COLO668 (cell line): ENCODE results near the gene ACTR3C.
"Not testable (repeated sequence)": the region's sequence is repeated elsewhere in the genome, so short reads cannot be mapped to it uniquely, and the experiment has no call there.

ENCODE experiments used
- DNase-seq: peaks from one replicate; lab custom pipeline; 2025; ENCODE audit not compliant: unreplicated experiment; lab: John Stamatoyannopoulos, UW

The ACTR3C gene

DNA sequence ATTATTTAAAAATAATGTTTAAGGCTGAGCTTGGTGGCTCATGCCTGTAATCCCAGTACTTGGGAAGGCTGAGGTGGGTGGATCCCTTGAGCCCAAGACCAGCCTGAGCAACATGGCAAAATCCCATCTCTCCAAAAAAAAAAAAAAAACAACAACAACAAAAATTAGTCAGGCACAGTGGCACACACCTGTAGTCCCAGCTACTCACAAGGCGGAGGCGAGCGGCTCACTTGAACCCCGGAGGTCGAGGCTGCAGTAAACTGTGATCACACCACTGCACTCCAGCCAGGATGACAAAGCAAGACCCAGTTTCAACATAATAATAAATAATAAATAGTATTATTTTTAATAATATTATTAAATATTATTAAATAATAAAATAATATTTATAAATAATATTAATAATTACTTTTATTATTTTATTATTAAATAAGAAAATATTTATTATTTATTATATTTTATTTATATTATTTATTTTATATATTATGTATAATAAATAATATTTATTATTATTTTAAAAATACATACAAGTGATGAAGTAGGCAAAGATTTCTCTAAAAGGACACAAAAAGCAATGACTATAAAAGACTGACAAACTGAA, 8.6 kb downstream of the ACTR3C start:
- no peak for DNase-seq

DNA sequence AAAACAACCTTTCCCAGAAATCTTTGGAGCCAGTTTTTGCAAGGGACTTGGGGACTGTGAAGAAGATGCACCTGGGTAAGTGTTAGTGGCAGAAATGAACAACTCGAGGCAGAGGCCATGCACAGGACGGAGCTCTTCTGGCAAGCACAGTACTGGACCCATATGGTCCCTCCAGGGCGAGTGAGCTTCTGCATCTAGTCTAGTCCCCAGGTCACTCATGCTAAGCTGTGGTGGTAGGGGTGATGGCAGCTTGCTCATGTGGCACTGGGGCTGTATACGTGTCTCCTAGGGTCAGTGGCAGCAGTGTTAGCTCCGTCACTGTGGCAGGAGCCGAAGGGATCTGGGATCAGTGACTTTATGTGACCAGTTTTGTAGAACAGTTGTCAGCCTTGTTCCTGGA, 9.5 kb downstream of the ACTR3C start:
- no peak for DNase-seq

DNA sequence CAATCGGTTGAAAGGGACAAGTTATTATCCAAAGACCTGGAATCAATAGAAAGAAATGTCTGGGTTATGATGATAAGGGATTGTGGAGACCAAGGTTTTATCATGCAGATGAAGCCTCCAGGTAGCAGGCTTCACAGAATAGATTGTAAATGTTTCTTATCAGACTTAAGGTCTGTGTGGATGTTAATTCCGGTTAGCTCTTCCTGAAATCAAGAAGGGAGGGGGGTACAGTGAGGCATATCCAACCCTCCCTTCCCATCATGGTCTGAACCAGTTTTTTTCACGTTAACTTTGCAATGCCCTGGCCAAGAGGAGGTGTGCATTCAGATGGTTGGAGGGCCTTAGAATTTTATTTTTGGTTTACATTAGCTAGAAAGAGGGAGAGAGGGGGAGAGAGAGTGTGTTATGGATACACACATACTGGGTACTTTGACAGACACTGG, 10.0 kb downstream of the ACTR3C start:
- DNase-seq: no peak

DNA sequence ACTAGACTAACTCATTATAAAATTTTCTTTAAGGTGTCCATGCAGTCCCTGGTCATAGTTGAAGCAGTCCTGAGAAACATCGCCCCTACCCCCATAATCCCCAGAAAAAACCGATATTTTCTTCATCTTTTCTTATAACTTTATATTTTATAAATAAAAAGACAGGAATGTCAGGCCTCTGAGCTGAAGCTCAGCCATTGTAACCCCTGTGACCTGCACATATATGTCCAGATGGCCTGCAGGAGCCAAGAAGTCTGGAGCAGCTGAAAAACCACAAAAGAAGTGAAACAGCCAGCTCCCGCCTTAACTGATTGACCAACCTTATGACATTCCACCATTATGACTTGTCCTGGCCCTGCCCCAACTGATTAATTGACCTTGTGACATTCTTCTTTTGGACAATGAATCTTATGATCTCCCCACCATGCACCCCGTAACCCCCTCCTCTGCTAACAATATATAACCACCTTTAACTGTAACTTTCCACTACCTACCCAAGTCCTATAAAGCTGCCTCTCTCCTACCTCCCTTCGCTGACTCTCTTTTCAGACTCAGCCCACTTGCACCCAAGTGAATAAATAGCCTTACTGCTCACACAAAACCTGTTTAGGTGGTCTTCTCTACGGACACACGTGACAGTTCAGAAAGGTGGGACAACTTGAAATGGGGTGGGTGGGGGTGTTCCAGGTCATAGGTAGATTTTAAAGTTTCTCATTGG, 10.5 kb downstream of the ACTR3C start:
- DNase-seq: not testable (repeated sequence)

DNA sequence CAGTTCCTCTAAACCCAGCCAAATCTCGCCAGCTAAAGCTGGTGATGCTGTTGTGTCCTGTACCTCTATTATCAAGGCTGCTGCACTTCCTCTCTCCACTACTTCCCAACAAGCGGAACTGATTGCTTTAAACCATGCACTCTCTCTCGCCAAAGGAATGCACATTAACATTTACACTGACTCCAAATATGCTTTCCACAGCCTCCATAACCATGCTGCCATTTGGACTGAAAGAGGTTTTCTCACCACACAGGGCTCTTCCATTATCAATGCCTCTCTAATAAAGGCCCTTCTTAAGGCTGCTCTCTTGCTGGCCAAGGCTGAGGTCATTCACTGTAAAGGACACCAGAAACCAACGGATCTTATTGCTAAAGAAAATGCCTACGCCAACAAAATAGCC, 11.6 kb downstream of the ACTR3C start:
- no peak for DNase-seq

DNA sequence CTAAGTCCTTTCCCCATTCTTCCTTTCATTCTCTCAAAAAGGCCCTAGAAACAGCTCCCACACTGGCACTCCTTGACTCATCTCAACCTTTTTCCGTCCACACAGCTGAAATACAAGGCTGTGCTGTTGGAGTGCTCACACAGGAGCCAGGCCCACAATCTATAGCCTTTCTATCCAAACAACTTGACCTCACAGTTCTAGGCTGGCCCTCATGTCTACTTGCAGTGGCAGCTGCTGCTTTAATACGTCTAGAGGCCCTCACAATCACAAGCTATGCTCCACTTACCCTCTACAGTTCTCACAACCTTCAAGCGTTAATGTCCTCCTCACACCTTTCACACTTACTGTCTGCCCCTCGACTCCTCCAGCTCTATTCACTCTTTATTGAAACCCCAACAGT, 12.2 kb downstream of the ACTR3C start:
- no peak for DNase-seq

DNA sequence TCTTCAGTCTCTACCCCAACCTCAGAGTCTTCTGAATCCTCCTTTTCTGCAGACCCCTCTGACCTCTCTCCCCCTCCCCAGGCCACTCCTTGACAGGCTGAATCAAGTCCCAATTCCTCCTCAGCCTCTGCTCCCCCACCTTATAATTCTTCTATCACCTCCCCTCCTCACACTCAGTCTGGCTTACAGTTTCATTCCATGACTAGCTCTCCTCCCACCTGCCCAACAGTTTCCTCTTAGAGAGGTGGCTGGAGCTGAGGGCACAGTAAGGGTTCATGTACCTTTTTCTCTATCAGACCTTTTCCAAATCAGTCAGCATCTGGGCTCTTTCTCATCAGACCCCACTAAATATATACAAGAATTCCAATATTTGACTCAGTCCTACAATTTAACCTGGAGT, 14.8 kb downstream of the ACTR3C start:
- DNase-seq: no peak

DNA sequence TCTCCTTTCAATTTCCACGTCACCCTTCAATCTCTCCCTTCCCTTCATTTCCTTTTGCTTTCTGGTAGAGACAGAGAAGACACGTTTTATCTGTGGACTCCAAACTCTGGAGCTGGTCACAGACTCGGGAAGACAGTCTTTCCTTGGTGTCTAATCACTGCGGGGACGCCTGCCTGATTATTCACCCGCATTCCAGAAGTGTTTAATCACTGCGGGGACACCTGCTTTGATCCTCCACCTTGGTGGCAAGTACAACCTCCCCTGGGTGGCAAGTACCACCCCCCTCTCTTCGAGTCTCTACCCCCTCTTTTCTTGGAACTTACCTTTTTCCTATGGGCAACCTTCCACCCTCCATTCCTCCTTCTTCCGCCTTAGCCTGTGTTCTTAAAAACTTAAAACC, 15.4 kb downstream of the ACTR3C start:
- DNase-seq: no peak

DNA sequence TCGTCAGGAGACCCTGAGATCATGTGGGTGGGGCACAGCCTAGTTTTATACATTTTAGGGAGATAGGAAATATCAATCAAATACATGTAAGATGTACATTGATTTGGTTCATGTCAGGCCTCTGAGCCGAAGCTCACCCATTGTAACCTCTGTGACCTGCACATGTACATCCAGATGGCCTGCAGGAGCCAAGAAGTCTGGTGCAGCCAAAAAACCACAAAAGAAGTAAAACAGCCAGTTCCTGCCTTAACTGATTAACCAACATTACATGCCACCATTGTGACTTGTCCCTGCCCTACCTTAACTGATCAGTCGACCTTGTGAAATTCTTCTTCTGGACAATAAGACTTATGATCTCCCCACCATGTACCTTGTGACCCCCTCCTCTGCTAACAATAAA, 16.2 kb downstream of the ACTR3C start:
- DNase-seq: no peak

DNA sequence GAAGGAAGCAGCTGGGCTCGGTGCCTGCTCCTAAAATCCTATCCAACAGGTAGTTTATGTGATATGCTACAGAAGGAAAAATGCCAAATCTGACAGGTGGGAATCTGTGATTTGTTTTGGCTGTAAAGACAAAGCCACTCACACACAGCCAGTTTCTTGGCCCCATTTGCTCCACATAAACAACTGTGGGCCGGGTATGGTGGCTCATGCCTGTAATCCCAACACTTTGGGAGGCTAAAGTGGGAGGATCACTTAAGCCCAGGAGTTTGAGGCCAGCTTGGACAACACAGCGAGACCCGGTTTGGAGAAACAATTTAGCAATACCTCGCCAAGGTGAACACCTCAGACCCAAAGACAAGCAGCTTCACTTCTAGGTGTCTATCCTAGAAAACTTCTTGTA, 17.0 kb downstream of the ACTR3C start:
- DNase-seq: not testable (repeated sequence)

DNA sequence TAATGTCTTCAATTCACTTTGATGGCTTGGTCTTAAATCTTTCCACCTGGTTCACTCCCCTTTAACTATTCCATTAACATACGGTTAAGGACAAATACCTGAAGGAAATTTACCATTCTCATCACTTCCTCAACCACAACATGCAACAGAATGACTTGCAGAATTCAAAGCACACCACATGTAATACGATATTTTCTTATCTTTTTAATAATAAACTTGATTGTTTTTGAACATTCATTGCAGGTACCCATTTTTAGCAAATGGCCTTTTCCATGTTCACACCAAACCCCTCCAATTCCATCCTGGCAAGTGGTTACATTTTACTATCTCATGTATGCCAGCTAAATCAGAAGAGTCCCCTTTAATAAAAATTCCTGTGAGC, 17.5 kb downstream of the ACTR3C start:
- not testable (repeated sequence) for DNase-seq

DNA sequence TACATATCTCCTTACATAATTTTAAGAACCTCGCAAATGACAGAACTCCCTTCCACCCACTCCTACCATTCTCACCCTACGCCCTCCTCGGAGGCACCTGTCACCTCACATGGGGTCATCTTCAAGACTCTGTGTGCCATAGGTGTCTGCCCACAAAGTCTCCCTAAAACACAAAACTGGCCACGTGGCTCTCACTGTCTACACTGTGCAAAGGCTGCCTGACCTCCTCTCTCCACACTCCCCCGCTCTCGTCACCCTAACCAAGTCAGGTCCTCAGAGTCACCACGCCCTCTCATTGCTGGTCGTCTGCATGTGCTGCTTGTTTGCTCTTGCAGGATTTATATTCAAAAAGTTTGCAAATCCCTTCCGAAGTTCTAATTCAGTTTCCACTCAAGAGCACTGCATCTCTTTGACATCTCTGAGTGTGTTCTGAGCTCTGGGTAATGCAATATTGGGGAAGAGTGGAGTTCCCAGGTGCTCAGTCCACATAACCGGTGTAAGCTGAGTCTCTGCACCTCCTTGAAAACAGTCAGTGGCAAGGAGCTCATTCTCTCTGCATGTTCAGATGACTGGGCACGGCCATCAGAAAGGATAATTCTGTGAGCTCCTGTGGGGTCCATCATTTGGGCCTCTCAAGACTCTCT, 18.0 kb downstream of the ACTR3C start:
- not testable (repeated sequence) for DNase-seq

DNA sequence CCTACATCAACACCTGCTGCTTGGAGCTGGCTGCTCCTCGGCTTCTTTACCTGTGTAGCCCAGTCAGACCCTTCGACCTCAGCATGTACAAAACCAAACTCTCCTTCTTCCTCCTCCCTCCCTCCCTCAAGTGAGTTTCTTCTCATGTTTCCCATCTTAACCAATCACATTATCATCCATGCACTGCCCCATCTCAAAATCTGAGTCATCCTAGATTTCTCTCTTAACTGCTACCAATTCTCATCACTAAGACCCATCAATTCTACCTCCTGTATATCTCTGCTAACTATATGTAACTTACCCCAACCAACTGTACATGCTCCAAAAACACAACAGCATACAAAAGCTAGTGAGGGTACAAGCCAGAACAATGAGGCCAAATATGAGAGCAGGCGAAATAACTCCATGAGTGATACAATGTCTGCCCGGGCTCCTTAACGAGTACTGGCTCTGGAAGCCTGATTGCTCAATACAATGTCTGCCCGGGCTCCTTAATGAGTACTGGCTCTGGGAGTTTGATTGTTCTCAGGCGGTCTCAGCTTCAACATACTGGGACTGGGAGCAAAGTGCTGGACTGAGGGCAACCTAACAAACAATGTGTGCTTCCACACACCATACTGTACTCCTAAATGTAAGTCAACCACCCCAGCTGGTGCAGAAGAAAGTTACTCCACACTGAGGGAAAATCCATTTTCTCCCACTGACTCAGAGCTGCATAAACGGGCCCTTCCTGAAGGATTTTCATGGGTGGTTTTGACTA, 18.7 kb downstream of the ACTR3C start:
- not testable (repeated sequence) for DNase-seq

DNA sequence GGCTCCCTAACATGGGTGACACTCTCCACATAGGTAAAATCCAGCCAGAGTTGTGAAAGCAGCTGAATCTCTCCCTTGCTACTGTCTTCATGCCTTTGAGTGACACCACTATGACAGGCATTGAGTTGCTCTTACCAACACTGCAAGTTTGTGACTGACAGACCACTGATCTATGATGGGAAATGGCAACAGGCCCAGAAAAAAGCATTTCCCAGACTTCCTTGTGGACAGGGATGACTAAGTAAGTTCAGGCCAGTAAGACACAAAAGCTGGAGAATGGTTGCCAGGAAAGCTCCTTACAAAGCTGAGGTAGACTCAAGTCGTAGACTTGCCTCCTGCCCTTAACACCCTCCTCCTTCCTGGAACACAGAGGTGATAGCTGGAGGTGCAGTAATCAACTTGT, 20.4 kb downstream of the ACTR3C start:
- DNase-seq: not testable (repeated sequence)

DNA sequence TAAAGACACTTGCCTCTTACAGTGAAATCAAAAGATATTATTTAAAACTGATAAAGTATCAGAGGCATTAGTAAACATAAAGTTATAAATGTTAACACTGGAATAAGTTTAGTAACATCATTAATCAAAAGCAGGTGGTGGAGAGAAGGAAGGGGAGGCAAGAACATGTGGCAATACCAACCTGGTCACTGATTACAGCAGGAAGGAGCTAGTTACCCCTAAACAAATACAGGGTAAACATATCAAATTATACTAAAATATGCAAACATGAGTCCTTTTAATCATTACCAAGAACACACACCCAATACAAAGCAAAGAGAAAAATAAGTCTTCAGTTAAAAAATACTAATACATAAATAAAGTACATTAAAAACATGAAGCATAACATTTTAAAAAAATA, 25.4 kb downstream of the ACTR3C start:
- not testable (repeated sequence) for DNase-seq

DNA sequence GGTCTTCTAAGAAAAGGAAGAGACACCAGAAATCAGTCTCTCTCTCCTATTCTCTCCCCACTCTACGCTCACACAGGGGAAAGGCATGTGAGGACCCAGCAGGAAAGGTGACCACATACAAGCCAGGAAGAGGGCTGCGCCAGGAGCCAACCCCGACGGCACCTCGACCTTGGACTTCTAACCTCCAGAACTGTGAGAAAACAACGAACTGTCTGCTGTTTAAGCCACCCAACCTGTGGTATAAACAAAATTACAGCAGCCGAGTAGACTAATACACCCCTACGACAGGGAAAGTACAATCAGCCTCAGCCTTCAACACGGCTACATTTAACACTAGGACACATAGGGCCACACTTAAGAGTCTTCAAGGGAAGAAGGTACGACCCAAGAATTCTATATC, 26.5 kb downstream of the ACTR3C start:
- not testable (repeated sequence) for DNase-seq

DNA sequence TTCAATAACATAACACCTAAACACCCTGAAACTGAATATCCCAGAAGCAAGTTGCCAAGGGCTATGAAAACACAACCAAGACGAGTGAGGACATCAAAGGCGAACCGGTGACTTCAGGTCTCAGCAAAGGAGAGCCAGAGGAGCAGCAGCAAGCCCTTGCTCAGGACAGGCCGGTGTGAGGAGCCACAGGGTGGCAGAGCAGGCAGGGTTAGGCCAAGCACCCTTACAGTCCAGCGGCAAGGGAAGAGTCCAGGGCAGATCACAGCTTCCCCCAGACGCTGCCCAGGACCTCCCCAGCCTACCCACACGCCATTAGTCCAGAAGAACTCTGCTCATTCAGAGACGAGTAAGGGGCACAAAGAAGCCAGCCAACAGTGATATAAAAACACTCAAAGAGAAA, 27.7 kb downstream of the ACTR3C start:
- not testable (repeated sequence) for DNase-seq

DNA sequence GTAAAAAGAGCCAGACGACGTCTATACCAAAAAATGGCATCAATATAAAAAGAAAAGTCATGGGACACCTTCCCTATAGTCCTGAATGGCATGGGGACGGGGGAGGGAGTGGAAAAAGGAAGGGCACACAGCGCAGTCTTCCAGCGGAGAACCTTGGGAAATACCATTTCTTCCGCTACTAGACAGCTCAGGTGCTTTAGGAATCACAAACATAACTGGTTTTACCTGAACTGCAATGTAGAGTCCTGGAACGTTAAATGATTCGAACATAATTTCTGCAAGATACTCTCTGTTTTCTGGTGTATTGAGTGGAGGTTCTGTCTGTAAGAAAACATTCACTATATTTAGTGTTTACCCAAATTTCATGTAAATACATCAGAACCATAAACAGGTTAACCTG, 28.3 kb downstream of the ACTR3C start:
- DNase-seq: not testable (repeated sequence)

DNA sequence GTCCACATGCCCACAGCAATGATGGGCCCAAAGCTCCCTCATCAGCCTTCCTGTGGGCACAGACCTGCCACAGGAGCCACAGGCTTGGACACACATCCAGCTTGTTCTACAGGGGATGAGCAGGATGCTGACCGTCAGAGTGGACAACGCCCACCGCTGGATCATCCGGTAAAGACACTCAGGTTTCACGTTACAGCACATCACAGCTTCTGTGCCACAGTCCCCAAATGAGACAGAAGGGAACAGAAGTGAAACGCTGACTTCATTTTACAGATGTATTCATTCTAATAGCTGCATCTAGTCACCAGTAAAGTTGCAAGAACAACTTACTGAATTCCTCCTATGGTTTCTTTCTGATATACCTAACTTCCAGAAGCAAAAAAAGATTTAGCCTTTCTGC, 33.0 kb downstream of the ACTR3C start:
- not testable (repeated sequence) for DNase-seq

DNA sequence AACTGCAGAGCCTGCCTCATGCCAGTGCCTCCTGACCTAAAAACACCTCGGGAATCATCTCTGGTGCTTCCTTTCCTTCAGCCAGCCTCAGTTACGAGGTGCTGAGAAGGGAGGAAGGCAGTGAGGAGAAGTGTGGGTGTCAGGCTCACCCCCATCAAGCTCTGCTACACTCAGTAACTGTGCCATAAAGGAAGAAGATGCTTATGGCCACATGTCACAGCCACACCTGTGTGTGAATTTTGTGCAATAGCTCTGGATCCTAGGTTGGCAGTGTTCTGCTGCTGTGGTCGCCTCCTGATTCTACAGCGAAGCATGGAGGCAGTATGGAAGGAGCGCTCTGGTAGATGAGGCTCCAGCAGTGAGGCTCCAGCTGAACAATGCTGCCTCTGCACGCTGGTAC, 34.5 kb downstream of the ACTR3C start:
- DNase-seq: not testable (repeated sequence)

DNA sequence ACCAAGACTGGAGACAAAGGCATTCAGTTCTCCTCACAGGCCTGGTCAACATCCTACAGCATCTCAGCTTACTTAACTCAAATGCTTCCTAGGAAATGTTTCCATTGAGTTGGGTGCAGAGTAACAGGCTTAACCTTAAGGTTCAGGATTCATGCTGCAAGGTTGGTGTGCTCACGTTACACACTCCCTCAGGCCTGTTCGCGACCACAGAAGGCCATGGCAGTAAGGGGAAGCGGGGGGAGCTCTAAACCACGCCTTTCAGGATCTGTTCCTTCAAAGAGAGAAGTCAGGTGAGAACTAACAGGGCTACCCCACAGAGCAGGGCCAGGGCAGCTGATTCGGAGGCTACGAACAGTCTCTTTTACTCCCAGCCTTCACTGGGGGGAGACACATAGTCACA, 35.5 kb downstream of the ACTR3C start:
- DNase-seq: not testable (repeated sequence)
